NCI-H2029 treated with DMSO at 0.1 percent for 48 hours (cell line): ENCODE results near the gene TMEM165.

ENCODE experiments used
- DNase-seq: peaks from one replicate; lab custom pipeline; 2025; lab: John Stamatoyannopoulos, UW

TMEM165 gene

GRCh38 chr4:55367084-55367722 is 28.6 kb upstream of the TMEM165 start:
- no peak for DNase-seq

DNA sequence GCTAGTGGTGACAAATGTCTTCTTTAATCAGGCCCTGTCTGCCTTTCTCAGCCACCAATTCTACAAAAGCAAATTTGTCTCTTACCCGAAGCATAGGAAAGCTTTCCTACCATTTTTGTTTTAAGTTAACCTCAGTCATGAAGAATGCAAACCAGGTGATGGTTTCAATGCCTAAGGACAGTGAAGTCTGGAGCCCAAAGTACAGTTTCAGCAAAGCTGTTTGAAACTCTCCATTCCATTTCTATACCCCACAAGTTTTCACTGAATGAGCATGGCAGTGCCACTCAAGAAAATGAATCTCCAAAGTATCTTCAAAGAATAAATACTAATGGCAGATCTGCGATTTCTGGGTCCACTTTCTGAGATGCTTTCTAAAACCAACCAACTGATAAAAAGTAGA is 25.8 kb upstream of the TMEM165 start:
- DNase-seq = no peak

- no peak for DNase-seq
Observed at GRCh38 chr4:55372259-55372658, 23.5 kb upstream of the TMEM165 start.

DNA sequence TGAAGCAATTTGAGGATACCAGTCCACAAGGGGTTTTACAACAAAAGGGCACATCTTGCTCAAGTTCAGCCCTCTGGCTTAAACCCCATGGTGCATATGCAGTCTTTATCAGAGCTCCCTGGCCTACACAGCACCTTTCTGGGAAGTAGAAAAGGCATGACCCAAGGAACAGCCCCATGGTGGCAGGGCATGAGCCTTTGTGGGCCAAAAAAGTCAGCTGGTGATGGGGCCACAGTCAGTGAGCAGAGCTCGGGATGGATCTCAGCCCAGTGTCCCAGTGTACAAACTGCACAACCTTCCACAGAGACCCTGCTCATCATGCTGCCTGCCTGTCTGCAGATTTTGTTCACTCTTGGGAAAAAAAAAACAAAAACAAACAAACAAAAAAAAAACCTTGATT is 22.3 kb upstream of the TMEM165 start:
- no peak for DNase-seq

DNA sequence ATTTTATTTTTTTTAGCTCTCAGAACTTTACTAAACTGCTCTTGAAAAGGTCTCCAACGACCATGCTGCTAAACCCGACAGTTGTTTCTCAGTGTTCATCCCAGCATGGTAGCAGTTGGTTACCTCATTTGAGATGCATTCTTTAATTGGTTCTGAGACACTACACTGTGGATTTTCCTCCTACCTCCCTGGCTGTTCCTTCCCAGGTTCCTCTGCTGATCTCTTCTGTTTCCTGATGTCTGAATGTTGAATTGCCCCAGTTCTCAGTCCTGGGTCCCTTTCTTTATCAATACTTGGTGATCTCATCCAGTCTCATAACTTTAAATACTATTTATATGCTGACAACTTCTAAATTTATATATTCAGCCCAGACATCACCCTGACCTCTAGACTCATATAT is 19.1 kb upstream of the TMEM165 start:
- DNase-seq = no peak

GRCh38 chr4:55378617-55379467 is 16.9 kb upstream of the TMEM165 start:
- no peak for DNase-seq

GRCh38 chr4:55380576-55380975 is 15.2 kb upstream of the TMEM165 start:
- no peak for DNase-seq

DNA sequence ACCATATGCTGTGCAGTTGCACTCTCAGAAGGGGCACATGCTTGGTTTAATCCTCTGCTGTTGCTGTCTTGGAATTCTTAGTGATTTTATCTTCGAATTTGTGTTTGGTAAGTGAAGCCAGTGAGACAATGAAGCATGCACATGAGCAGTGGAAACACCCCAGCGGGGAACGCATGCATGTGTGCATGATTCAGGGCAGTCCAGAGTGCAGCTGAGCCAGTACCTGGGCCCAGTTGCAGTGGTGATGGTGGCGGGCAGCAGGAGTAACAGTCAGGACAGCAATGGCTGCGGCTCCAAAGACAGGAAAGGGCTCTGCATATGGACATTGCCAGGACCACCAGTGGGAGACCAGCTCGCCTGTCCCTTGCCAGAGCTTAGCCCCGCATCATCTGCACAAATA is 14.3 kb upstream of the TMEM165 start:
- no peak for DNase-seq

- no peak for DNase-seq
Observed at GRCh38 chr4:55382488-55383003, 13.2 kb upstream of the TMEM165 start.

DNA sequence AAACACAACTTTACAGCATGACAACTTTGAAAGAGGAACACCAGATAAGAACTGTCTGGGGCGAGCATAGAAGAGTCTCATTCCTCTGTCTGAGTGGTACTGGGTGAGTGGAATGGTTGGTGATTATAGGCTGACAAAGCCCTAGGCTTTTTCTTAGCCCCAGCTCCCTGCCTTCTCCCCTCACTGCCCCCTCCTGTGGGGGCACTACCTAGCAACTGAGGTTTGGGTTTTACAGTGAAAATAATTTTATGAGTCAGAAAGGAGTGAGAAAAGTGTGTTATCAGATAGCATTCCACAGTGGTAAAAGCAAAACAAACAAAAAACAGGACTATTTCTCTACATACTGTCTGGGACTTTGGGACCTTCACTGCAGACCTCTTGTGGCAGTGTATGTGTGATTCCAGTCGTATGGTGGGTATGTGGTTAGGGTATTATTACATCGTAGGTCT is 10.5 kb upstream of the TMEM165 start:
- no peak for DNase-seq

GRCh38 chr4:55386073-55386472 is 9.7 kb upstream of the TMEM165 start:
- DNase-seq = no peak

DNA sequence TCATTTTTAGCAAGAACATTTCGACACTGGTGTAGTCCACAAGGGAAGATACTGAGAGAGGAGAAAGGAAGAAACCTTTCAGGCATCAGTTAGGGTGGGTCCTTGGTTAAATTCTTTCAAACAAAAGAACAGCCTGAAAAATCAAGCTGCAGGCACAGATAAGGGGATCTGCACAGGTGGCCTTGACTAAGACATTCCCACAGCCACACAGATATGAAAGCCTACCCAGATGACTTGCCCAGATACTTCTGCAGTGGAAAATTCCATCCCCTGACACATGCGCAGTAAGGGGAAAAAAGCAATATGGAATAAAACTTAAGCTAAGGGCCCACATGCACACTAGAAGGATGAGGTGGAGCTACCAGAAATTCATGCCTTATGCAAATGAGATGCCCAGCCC is 8.9 kb upstream of the TMEM165 start:
- DNase-seq = no peak

DNA sequence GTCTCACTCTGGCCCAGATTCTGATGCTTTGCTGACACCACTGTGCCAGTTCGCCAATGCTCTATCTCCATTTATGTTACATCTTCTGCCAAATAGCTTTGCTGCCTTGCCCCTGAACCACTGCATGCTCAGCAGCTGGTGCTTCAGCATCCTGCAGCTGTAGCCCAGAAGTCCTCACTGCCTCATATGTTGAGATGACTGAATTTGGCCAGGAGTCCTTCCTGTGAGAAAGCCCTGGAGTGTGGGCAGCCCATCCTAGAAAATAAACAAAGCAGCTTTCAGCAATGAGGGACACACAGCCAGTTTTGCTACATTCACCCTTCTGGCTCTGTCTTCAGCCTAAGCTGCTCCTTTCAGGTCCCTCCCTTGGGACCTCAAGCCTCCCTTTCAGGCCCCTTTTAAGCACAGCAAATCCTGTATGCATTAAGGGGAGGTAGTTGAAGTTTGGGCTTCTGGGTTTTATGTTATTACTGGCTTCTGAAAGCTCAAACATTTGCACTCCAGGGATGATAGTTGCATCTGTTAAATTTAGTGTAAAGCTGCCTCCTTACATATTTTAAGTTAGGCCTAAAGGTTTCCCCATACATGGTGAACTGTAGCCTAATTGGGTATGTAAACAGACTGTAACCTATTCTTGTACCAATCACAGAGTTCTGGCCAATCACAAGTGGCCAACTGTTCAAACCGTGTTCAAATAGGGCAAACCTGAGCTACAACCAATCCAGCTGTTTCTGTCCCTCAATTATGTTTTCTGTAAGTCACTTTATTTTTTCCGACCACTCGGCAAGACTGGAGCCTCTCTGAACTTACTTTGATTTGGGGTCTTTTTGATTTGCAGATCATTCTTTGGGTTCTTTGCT is 2.1 kb upstream of the TMEM165 start:
- DNase-seq = no peak

- no peak for DNase-seq
Observed at GRCh38 chr4:55395218-55395528, 584 bp upstream of the TMEM165 start.

DNA sequence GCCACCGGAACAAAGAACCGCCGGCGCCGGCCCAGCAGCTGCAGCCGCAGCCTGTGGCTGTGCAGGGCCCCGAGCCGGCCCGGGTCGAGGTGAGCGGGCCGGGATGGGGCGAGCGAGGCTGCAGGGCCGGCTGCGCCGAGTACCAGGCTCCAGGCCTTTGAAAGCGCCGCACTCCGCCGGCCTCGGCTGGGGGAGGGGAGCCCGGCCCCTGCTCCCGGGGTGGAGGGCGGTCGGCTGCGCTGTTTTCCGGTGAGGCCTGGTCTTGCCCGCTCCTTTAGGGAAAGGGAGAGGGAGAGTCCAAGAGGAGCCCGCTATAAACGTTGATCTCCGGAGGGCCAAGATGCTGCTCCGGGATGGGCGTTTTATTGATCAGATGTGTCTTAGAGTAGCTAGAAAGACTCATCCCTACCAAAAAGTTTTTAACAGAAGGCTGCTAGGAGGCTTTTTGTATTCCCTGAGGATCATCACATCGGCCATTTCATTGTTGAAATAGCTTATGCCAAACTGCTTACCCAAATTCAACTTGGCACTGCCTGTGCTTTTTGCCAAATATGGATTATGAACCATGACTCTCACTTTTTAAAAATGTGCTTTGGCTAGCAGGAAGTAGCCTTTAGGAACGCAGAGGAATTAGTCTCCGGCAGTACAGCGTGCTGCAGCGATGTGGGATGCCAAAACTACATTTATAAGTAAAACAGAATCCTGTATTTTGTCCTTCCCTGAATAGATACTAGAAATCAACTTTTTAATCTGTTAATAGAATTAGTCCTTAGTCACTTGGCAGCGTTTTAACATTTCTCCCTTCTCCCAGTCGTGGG is 760 bp downstream of the TMEM165 start:
- DNase-seq = no peak

- DNase-seq = no peak
Observed at GRCh38 chr4:55397126-55397436, 1.3 kb downstream of the TMEM165 start.

DNA sequence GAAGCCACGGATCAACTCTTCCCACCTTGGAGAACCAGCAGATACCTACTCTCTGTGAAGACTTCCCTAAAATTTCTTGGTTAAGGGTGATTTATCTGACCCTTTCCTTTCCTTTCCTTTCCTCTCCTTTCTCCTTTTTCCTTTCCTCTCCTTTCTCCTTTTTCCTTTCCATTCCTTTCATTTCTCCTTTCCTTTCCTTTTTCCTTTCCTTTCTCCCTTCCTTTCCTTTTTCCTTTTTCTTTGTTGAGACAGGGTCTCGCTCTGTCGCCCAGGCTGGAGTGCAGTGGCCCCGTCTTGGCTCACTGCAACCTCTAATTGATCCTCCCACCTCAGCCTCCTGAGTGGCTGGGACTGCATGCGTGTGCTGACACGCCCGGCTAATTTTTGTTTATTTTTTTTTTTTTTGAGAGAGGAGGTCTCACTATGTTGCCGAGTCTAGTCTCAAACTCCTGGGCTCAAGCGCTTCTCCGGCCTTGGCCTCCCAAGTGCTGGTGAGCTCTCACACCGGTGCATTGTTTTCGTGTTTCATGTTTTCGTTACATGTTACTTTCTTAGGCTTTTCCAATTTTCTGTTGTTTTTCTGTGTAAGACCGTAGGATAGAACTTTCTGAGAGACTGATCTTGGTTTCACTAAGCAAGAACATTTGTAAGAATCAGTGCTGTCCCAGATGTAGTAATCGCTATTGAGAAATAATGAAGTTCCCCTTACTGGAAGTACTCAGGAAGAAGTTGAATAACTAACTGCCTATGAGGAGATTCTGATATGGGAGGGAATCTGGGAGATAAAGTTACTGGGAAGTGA is 2.0 kb downstream of the TMEM165 start:
- no peak for DNase-seq

- no peak for DNase-seq
Observed at GRCh38 chr4:55398461-55398860, 2.7 kb downstream of the TMEM165 start.

DNA sequence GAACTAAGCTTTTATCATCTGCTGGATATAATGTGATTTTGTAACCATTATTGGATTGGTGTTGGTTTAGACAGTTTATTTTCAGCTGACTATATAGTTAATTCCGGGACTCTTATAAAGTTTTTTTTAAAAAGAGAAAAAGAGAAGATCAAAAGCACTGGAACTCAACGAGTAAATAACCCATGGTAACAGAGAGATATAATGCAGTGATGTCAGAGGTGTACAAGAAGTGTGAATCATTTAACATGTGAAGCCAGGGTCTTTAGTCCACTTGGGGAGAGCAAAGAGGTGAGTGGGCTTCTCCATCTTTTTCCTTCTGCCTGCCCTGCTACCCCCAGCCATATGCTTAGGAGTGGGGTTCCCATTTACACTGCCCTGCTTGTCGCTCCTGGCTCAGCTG is 3.2 kb downstream of the TMEM165 start:
- DNase-seq = no peak

GRCh38 chr4:55399581-55399980 is 3.8 kb downstream of the TMEM165 start:
- no peak for DNase-seq

GRCh38 chr4:55405073-55405472 is 9.3 kb downstream of the TMEM165 start:
- no peak for DNase-seq
